Measurements from ENCODE around the gene GPATCH2.

- TF ChIP-seq CTCF (conservative IDR thresholded peaks at IDR 0.05 in 1 of 2, IDR thresholded peaks at IDR 0.05 in 1 of 2; ENCODE audit: low read depth in 1 of 2, low read length in 2 of 2) (no peak), EZH2 (IDR thresholded peaks at IDR 0.05; ENCODE audit: low read length, missing control alignments) (no peak)
These were observed 90.6 kb downstream of the GPATCH2 start for GRCh38 chr1:217540321-217540720.

All from fibroblast of lung (primary cell).